GM23338 (cell line): ENCODE data around the gene KIAA0513. TPM values are rescaled to one million over a fixed set of nuclear protein-coding genes. Genes with fewer than 3 reads are reported as not detected.

Source experiments
- ATAC-seq: fragments of 200-7000 bp; cut with Tn5 transposase; 3 replicates; pipeline ENCODE4 v1.9.1; 2020
- DNase-seq: peaks from one replicate; pipeline ENCODE4 v3.0.0-alpha.2; 2015; ENCODE audit warnings: low spot score
- H2AFZ ChIP-seq: fragments of 200-600 bp; sonication (generic); 2 replicates; pipeline ENCODE4 v1.8.0; 2016; ENCODE audit warnings: antibody characterized with exemption, mild to moderate bottlenecking, moderate library complexity
- H3F3A ChIP-seq: fragments of 200-600 bp; sonication (generic); replicated peaks from 2 replicates; pipeline ENCODE4 v1.8.0; 2017; ENCODE audit warnings: antibody characterized with exemption, mixed run types, low read depth
- H3K27ac ChIP-seq: fragments of 200-600 bp; sonication (generic); 2 replicates; pipeline ENCODE4 v1.6.1; 2016; ENCODE audit warnings: low read depth
- H3K27me3 ChIP-seq: fragments of 200-600 bp; sonication (generic); 2 replicates; pipeline ENCODE4 v1.8.0; 2016; ENCODE audit warnings: mild to moderate bottlenecking, mixed run types, moderate library complexity; ENCODE audit not compliant: insufficient read depth
- H3K36me3 ChIP-seq: fragments of 200-600 bp; sonication (generic); 2 replicates; pipeline ENCODE4 v1.8.0; 2016; ENCODE audit warnings: mild to moderate bottlenecking; ENCODE audit not compliant: insufficient read depth
- H3K4me1 ChIP-seq: fragments of 200-600 bp; sonication (generic); 2 replicates; pipeline ENCODE4 v1.8.0; 2016; ENCODE audit warnings: mild to moderate bottlenecking, moderate library complexity; ENCODE audit not compliant: insufficient read depth
- H3K4me2 ChIP-seq: fragments of 200-600 bp; sonication (generic); 2 replicates; pipeline ENCODE4 v1.7.1; 2017; ENCODE audit warnings: mixed run types
- H3K4me3 ChIP-seq: fragments of 200-600 bp; sonication (generic); 2 replicates; pipeline ENCODE4 v1.6.1; 2016; ENCODE audit warnings: mixed run types
- H3K79me2 ChIP-seq: fragments of 200-600 bp; sonication (generic); replicated peaks from 2 replicates; pipeline ENCODE4 v1.8.0; 2017; ENCODE audit warnings: mild to moderate bottlenecking; ENCODE audit not compliant: insufficient read depth
- H3K9me2 ChIP-seq: fragments of 200-600 bp; sonication (generic); 2 replicates; pipeline ENCODE4 v1.8.0; 2017; ENCODE audit not compliant: insufficient read depth
- H4K20me1 ChIP-seq: fragments of 200-600 bp; sonication (generic); replicated peaks from 2 replicates; pipeline ENCODE4 v1.8.0; 2017; ENCODE audit warnings: mild to moderate bottlenecking; ENCODE audit not compliant: insufficient read depth
- H3K27ac Mint-ChIP-seq: 2 replicates; pipeline ENCODE4 v1.8.0; 2020; ENCODE audit warnings: inconsistent platforms, mild to moderate bottlenecking, moderate library complexity, mixed read lengths
- H3K27me3 Mint-ChIP-seq: 3 replicates; pipeline ENCODE4 v1.8.0; 2022; ENCODE audit warnings: low read depth, mild to moderate bottlenecking, moderate library complexity, mixed read lengths, inconsistent platforms; ENCODE audit not compliant: insufficient read depth, poor library complexity
- H3K36me3 Mint-ChIP-seq: 3 replicates; pipeline ENCODE4 v1.8.0; 2021; ENCODE audit warnings: low read depth, mild to moderate bottlenecking, inconsistent platforms, moderate library complexity, mixed read lengths
- H3K4me1 Mint-ChIP-seq: 3 replicates; pipeline ENCODE4 v1.8.0; 2020; ENCODE audit warnings: mild to moderate bottlenecking, inconsistent platforms, mixed read lengths
- H3K4me3 Mint-ChIP-seq: 3 replicates; pipeline ENCODE4 v1.8.0; 2021; ENCODE audit warnings: moderate library complexity, mild to moderate bottlenecking, inconsistent platforms, mixed read lengths
- H3K9me3 Mint-ChIP-seq: 3 replicates; pipeline ENCODE4 v1.8.0; 2020; ENCODE audit warnings: moderate library complexity, mild to moderate bottlenecking, inconsistent platforms, mixed read lengths
- EZH2 ChIP-seq: fragments of 200-600 bp; sonication (generic); IDR thresholded peaks from one replicate; pipeline ENCODE4 v1.8.0; 2017; ENCODE audit warnings: antibody characterized with exemption, mild to moderate bottlenecking, low read depth; ENCODE audit not compliant: unreplicated experiment
- EZH2phosphoT487 ChIP-seq: fragments of 200-600 bp; sonication (generic); IDR thresholded peaks from one replicate; pipeline ENCODE4 v1.8.1; 2018; ENCODE audit warnings: antibody characterized with exemption; ENCODE audit not compliant: unreplicated experiment
- JUNB ChIP-seq: IDR thresholded peaks from one replicate; pipeline ENCODE4 v1.6.1; 2016; ENCODE audit warnings: antibody characterized with exemption; ENCODE audit not compliant: unreplicated experiment
- NANOG ChIP-seq: IDR thresholded peaks from 2 replicates; pipeline ENCODE4 v1.6.1; 2016; ENCODE audit warnings: antibody characterized with exemption, borderline replicate concordance
- STAT1 ChIP-seq: IDR thresholded peaks from one replicate; pipeline ENCODE4 v1.6.1; 2016; ENCODE audit warnings: antibody characterized with exemption; ENCODE audit not compliant: unreplicated experiment
- ZNF114 ChIP-seq: fragments of 250-450 bp; sonication (Bioruptor Pico); IDR thresholded peaks from 2 replicates; pipeline ENCODE4 v1.5.0; 2020; ENCODE audit warnings: mild to moderate bottlenecking, moderate library complexity
- polyA plus RNA-seq: library from polyadenylated mRNA; unstranded; fragments of >200 nt; fragmentation: Nextera tagmentation; extraction: Ambion mirVana; gene quantifications from 2 replicates; pipeline ENCODE4 v1.2.1, GENCODE V29; 2016
- total RNA-seq: library from RNA; depleted of rRNA; stranded (reverse); fragments of >200 nt; shearing (Covaris generic); gene quantifications from 2 replicates; pipeline ENCODE4 v1.2.3, GENCODE V29; 2014
- TF ChIP-seq, protein P1 (sequence below), 2 experiments: fragments of 200-600 bp in 1 of 2; sonication (generic) in 1 of 2; conservative IDR thresholded peaks; 2 replicates each; pipeline versions ENCODE4 v1.5.1 to v1.6.1; 2016 to 2017; ENCODE audit warnings: antibody characterized with exemption in 2 of 2, low read depth in 2 of 2, mild to moderate bottlenecking in 2 of 2, moderate library complexity in 1 of 2

The KIAA0513 gene
- total and polyA plus RNA-seq, 2 experiments from 2014 or later: 2.1 to 8.7 TPM

DNA sequence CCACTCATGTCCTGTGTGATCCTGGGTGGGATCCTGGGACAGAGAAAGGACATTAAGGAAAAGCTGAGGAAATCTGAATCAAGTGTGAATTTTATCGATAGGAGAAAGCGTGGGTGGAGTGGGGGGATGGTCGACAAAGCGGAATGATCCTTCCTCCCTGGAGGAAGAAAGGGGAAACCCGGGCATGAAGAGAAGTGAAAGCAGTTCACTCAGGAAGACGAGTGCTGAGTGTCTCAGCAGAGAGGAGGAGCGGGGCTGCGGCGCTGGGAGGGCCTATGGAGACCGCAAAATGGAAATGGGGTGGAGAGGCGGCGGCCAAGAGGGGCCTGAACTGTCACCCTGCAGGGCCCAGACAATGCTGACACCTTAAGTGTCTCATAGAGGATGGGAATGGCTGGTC, 25.0 kb upstream of the KIAA0513 start:
- Histone ChIP-seq H3K36me3 (no peaks in the 10 kb centered on the region), H3K4me1 (no peaks in the 10 kb centered on the region; the same call in 1 of the 2 replicates), H3K9me2 (no peaks in the 10 kb centered on the region), H4K20me1 (peaks cover 41% of the 10 kb centered on the region), H3K27ac (peak overlapping the region; percentile 50; the same call in 1 of the 2 replicates), H3K27me3 (no peaks in the 10 kb centered on the region), H3F3A (0 out of 2 replicates have a peak, but pooled peaks cover 5% of the 10 kb centered on the region), H3K4me3 (no peak overlapping the region), H2AFZ (no peak overlapping the region), H3K4me2 (no peak overlapping the region), H3K79me2 (peaks cover 94% of the 10 kb centered on the region)
- Mint-ChIP-seq H3K9me3 (no peaks in the 10 kb centered on the region), H3K4me3 (no peak overlapping the region), H3K4me1 (peaks cover 35% of the 10 kb centered on the region), H3K27ac (peak overlapping the region; percentile 12), H3K36me3 (peaks cover 5% of the 10 kb centered on the region; the same call in 1 of the 3 replicates), H3K27me3 (peaks cover 6% of the 10 kb centered on the region)
- ATAC-seq (peak; percentile 43), DNase-seq (no peak)
- TF ChIP-seq EZH2 (no peak), EZH2phosphoT487 (no peak), STAT1 (no peak), ZNF114 (no peak), JUNB (no peak)

DNA sequence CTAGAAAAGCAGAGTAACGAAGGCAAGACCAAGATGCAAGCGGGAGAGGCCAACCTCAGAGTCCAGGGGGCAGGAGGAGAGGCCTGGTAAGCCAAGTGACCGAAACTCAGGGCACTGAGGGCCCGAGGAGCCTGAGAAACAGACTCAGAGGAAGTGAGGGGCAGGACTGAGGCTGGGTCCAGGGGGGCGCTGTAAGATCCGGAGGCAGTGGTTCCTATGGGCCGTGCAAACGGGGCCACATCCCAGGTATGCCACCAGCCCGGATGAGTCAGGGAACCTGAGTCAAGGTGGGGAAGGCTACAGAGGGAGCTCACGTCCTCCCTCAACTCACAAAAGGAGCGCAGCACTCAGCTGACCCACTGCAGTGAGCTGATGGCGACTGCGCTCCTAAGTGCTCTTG, 24.5 kb upstream of the KIAA0513 start:
- Histone ChIP-seq H3K4me3 (no peak overlapping the region), H3K9me2 (no peaks in the 10 kb centered on the region), H3K79me2 (peaks cover 97% of the 10 kb centered on the region), H2AFZ (no peak overlapping the region), H3K36me3 (no peaks in the 10 kb centered on the region), H3K4me1 (no peaks in the 10 kb centered on the region; the same call in 1 of the 2 replicates), H3K27ac (0 out of 2 replicates have a peak overlapping the region, but pooled peaks have one; percentile 50), H3K4me2 (no peak overlapping the region), H4K20me1 (peaks cover 45% of the 10 kb centered on the region), H3F3A (0 out of 2 replicates have a peak, but pooled peaks cover 5% of the 10 kb centered on the region), H3K27me3 (no peaks in the 10 kb centered on the region)
- no peak for TF ChIP-seq NANOG
- TF ChIP-seq, protein P1, sequence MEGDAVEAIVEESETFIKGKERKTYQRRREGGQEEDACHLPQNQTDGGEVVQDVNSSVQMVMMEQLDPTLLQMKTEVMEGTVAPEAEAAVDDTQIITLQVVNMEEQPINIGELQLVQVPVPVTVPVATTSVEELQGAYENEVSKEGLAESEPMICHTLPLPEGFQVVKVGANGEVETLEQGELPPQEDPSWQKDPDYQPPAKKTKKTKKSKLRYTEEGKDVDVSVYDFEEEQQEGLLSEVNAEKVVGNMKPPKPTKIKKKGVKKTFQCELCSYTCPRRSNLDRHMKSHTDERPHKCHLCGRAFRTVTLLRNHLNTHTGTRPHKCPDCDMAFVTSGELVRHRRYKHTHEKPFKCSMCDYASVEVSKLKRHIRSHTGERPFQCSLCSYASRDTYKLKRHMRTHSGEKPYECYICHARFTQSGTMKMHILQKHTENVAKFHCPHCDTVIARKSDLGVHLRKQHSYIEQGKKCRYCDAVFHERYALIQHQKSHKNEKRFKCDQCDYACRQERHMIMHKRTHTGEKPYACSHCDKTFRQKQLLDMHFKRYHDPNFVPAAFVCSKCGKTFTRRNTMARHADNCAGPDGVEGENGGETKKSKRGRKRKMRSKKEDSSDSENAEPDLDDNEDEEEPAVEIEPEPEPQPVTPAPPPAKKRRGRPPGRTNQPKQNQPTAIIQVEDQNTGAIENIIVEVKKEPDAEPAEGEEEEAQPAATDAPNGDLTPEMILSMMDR (conservative IDR thresholded peaks at IDR 0.05; ENCODE audit: low read depth in 2 of 2): peak in 1 of 2 experiments; percentile 34; a peak in 2 of 4 replicates
- Mint-ChIP-seq H3K9me3 (no peaks in the 10 kb centered on the region), H3K27ac (peak overlapping the region; percentile 12; the same call in 1 of the 2 replicates), H3K4me3 (no peak overlapping the region), H3K27me3 (peaks cover 6% of the 10 kb centered on the region), H3K4me1 (peaks cover 35% of the 10 kb centered on the region), H3K36me3 (peaks cover 5% of the 10 kb centered on the region; the same call in 1 of the 3 replicates)
- DNase-seq: peak; percentile 30
- peak; percentile 76 for ATAC-seq
